Astrocyte of the spinal cord (primary cell): Measurements from ENCODE around the gene TWF2.
A peak's percentile ranks its signal among the peaks of the same experiment; 100 is the strongest.

Experiments
- DNase-seq: peaks from one replicate; pipeline ENCODE4 v3.0.0; 2011; ENCODE audit warnings: low read depth, low spot score
- H3K4me3 ChIP-seq: 2 replicates; pipeline ENCODE4 v1.5.1; 2011; ENCODE audit warnings: low read depth, mild to moderate bottlenecking, low read length, moderate library complexity
- in situ Hi-C: cut with HindIII; loops from 2 replicates; pipeline ENCODE4 v1.10.0; 2017; ENCODE audit warnings: low sequenced_read_pairs
- TF ChIP-seq, protein P1 (sequence below): IDR thresholded peaks from 2 replicates; pipeline ENCODE4 v1.5.1; 2012; ENCODE audit warnings: low read depth, mild to moderate bottlenecking, low read length, inconsistent platforms

The TWF2 gene

DNA sequence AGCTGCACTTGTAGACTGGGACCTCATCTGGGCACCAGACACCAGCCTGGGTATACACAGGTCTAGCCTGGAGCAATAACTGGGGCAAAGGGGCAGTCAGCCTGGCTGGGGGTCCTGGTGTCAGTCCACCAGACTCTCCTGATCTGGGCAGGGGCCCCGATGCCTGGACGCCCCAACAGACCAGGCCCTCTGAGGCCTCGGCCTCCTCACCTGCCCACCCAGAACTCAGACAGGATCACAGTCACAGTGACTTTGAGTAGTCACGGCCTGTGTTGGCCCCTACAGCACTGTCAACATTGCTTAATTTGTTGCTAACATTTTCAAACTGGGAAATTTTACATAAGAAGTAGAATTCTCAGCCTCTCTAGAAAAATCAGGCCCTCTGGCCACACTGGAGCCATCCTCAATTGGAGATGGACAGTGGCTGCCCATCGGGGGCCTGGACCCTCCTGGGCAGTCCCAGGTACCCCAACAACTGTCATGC is 5.8 kb downstream of the TWF2 start:
- DNase-seq = no peak
- TF ChIP-seq, protein P1, sequence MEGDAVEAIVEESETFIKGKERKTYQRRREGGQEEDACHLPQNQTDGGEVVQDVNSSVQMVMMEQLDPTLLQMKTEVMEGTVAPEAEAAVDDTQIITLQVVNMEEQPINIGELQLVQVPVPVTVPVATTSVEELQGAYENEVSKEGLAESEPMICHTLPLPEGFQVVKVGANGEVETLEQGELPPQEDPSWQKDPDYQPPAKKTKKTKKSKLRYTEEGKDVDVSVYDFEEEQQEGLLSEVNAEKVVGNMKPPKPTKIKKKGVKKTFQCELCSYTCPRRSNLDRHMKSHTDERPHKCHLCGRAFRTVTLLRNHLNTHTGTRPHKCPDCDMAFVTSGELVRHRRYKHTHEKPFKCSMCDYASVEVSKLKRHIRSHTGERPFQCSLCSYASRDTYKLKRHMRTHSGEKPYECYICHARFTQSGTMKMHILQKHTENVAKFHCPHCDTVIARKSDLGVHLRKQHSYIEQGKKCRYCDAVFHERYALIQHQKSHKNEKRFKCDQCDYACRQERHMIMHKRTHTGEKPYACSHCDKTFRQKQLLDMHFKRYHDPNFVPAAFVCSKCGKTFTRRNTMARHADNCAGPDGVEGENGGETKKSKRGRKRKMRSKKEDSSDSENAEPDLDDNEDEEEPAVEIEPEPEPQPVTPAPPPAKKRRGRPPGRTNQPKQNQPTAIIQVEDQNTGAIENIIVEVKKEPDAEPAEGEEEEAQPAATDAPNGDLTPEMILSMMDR = no peak
- in situ Hi-C loops = no loop called here
- no peak overlapping the region for H3K4me3 ChIP-seq

DNA sequence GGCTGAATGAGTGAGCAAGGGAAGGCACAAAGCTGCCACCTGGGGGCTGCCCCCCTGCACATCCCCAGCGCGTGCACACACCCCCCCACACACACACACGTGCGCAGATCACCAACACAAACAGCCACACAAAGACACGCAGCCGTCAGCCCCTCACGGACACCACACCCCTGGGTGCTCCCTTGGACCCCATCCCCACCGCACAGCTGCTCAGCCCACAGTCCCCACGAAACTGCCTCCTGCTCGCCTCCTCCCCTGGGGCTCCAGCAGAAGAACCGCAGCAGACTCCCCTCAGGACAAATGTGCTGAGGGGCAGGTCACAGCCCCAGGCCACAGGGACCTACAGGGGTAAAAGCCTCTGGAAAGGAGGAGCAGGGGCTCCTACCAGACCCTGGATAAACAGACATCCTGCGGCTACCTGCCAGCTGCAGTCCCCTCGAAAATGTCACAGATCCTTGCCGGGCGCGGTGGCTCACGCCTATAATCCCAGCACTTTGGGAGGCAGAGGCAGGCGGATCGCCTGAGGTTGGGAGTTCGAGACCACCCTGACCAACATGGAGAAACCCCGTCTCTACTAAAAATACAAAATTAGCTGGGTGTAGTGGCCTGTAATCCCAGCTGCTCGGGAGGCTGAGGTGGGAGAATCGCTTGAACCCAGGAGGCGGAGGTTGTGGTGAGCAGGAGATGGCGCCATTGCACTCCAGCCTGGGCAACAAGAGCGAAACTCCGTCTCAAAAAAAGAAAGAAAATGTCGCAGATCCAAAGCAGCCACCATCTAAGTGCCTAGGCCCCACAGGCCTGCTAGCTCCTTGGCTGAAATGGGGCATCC is 6.5 kb downstream of the TWF2 start:
- no peak overlapping the region for H3K4me3 ChIP-seq
- DNase-seq = no peak
- in situ Hi-C loops = no loop called here
- TF ChIP-seq, protein P1 = peak; percentile 23

DNA sequence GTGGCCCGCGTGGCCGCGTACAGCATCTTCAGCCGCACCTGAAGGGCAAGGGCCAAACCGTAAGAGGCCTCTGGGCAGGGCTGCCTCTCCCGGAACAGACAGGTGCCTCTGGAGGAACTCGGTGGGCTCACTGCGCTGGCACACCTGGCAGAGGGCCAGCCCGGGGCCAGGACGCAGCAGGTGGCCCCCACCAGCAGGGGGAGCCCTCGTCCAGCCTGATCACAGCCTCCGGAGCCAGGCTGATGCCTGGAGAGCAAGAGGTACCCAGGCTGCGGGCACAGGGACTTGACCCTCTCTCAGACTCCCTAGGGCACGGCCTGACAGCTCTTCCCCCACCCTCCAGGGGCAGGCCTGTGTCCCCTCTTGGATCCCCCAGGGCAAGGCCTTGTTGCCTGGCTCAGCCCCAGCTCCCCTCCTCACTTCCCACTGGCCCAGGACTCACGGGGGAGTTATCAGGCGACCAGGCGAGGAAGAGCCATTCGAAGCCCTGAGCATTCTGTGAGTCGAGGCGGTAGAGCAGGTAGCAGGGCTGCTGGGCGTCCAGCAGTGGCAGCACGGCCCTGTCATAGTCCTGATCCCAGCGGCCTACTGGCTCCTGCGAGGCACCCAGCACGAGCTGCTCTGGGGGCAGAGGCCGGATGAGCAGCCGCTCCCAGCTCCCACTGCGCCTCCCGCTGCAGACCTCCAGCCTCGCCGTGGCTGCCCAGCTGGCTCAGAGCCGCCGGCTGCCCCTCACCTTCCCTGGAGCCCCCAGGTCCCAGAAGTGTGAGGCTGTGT is 7.3 kb downstream of the TWF2 start:
- DNase-seq = no peak
- no peak overlapping the region for H3K4me3 ChIP-seq
- TF ChIP-seq, protein P1 = peak; percentile 67
- in situ Hi-C loops = no loop called here

DNA sequence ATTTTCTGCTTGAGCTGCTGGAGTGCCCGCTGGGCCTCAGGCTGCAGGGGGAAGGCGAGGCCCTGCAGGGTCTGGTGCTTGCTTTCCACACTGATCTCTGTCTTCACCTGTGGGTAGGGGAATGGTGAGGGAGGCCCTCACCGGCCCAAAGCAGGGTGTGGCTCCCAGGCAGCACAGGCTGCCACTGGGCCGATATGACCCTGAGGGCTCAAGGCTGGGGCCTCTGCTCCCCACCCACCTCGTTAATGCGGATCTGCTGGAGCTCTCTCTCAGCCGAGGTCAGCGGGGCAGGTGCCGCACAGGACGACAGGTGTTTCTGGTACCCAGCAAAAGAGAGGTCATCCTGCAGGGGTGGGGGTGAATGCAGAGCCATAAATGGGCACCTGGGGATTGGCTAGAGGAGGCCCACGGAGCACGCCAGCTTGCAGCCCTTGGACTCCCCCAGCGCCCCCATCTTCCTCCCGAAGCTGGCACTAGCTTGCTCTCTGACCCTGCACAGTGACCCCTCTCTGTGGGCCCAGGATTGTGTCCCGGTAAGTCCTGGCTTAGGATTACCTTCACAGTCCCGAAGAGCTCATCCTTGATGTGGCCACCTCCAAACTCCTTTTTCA is 8.0 kb downstream of the TWF2 start:
- H3K4me3 ChIP-seq = no peak overlapping the region
- in situ Hi-C loops = no loop called here
- DNase-seq = no peak
- TF ChIP-seq, protein P1 = no peak

DNA sequence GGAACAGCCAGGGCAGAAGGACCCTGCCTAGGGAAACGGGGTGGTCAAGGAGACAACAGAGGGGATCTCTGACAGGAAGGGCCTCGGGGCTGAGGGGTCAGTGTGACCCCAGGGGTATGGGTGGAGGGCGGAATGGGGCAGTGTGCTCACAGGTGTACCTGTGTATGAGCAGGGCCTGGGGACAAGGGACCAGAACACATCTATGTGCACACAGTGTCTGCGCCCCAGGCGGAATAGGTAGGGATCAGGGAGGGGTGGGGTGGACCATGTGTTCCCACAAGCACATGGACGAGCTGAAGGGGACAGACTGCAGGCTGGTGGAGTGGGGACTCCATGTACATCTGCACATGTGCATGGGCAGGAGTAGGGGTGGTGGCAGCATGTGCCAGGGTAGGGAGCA is 8.5 kb downstream of the TWF2 start:
- no peak for DNase-seq
- H3K4me3 ChIP-seq = no peak overlapping the region
- in situ Hi-C loops = no loop called here
- TF ChIP-seq, protein P1 = no peak

DNA sequence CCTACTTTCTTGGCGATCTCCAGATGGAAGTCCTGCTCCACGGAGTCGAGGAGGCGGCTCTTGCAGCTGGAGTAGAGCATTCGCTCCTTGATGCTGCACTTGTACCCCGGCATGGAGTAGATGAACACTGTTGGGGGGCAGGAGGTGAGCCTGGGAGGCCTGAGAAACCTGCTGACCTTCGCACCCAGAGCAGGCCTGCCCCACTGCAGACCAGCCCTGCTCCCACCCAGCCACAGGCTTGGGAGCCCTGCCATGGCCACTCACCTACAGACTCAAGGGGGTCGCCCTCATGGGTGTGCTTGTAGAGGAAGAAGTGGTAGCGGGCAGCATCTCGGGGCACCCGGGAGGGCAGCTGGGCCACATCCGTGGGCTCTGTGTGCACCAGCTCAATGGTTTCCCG is 9.3 kb downstream of the TWF2 start:
- TF ChIP-seq, protein P1 = no peak
- in situ Hi-C loops = no loop called here
- no peak overlapping the region for H3K4me3 ChIP-seq
- DNase-seq = no peak
